HCT116 (cell line): ENCODE results near the gene FAM89B. TPM values are rescaled to one million over a fixed set of nuclear protein-coding genes. Genes with fewer than 3 reads are reported as not detected.

Source experiments
- ATAC-seq: fragments of 200-7000 bp; cut with Tn5 transposase; 2 replicates; pipeline ENCODE4 v1.9.1; 2020; ENCODE audit warnings: mild to moderate bottlenecking, moderate library complexity
- BruUV-seq: library from RNA; stranded (reverse); fragments of 400-500 nt; replicated peaks from 2 replicates; lab custom pipeline; 2021; lab: Mats Ljungman, UMichigan
- CTCF ChIA-PET: fragments of 300-600 bp; sonication (Branson Sonifier 250); formaldehyde crosslinking; loops from one replicate; lab custom pipeline; 2021; ENCODE audit warnings: antibody characterized with exemption; lab: Charles Lee
- POLR2A ChIA-PET: fragments of 300-600, 350-600 bp; sonication (Branson Sonifier 250); formaldehyde crosslinking; loops from one replicate; lab custom pipeline; 2021; ENCODE audit warnings: antibody characterized with exemption; lab: Charles Lee
- RAD21 ChIA-PET, 2 experiments: fragments of 300-600 bp; sonication (Branson Sonifier 250); formaldehyde crosslinking; loops; one replicate each; lab custom pipeline; 2023; ENCODE audit warnings: low total read pairs in 2 of 2; ENCODE audit not compliant: uncharacterized antibody in 2 of 2, unreplicated experiment in 2 of 2, low non-redundant PET in 1 of 2; lab: Charles Lee
- DNase-seq: peaks from one replicate; pipeline ENCODE4 v3.0.0-alpha.2; 2010; ENCODE audit warnings: low read depth, low spot score
- H2AFZ ChIP-seq: fragments of 200-600 bp; shearing (Covaris generic), sonication (generic); 2 replicates; pipeline ENCODE4 v1.6.1; 2017; ENCODE audit warnings: low read depth, mixed run types, mixed read lengths, antibody characterized with exemption, low read length; ENCODE audit not compliant: poor library complexity, severe bottlenecking
- H3K27ac ChIP-seq: 2 replicates; pipeline ENCODE4 v1.5.1; 2012; ENCODE audit warnings: low read depth, low read length
- H3K27me3 ChIP-seq: fragments of 200-600 bp; sonication (generic); 2 replicates; pipeline ENCODE4 v1.6.1; 2016; ENCODE audit warnings: mixed run types, low read length, mixed read lengths; ENCODE audit not compliant: insufficient read depth
- H3K36me3 ChIP-seq, 2 experiments: fragments of 200-500 bp in 1 of 2; fragments of 200-600 bp in 1 of 2; sonication (Bioruptor generic) in 1 of 2; sonication (generic) in 1 of 2; 2 replicates each; pipeline versions ENCODE4 v1.5.1 to v1.6.1; 2014 to 2016; ENCODE audit warnings: low read length in 2 of 2, inconsistent platforms in 1 of 2, mixed read lengths in 1 of 2, mixed run types in 1 of 2; ENCODE audit not compliant: insufficient read depth in 2 of 2, control insufficient read depth in 1 of 2
- H3K4me1 ChIP-seq, 2 experiments: fragments of 200-600 bp in 1 of 2; sonication (generic) in 1 of 2; 2 replicates each; pipeline versions ENCODE4 v1.5.1 to v1.6.1; 2012 to 2017; ENCODE audit warnings: low read length in 2 of 2, inconsistent platforms in 1 of 2, mild to moderate bottlenecking in 1 of 2, mixed read lengths in 1 of 2, mixed run types in 1 of 2, moderate library complexity in 1 of 2; ENCODE audit not compliant: insufficient read depth in 2 of 2, control insufficient read depth in 1 of 2
- H3K4me2 ChIP-seq: fragments of 200-600 bp; sonication (generic); 2 replicates; pipeline ENCODE4 v1.6.1; 2017; ENCODE audit warnings: mixed run types, low read length, mixed read lengths
- H3K4me3 ChIP-seq, 2 experiments: fragments of 200-600 bp in 1 of 2; sonication (generic) in 1 of 2; replicated peaks in 1 of 2; 2 replicates each; pipeline ENCODE4 v1.5.1; 2011 to 2016; ENCODE audit warnings: low read length in 2 of 2, control low read depth in 1 of 2, low read depth in 1 of 2, mild to moderate bottlenecking in 1 of 2, mixed read lengths in 1 of 2, mixed run types in 1 of 2
- H3K79me2 ChIP-seq: fragments of 200-600 bp; sonication (generic); 2 replicates; pipeline ENCODE4 v1.6.1; 2017; ENCODE audit warnings: mild to moderate bottlenecking, mixed run types, low read length, moderate library complexity, mixed read lengths; ENCODE audit not compliant: insufficient read depth
- H3K9ac ChIP-seq: fragments of 200-600 bp; sonication (generic); 2 replicates; pipeline ENCODE4 v1.6.1; 2016; ENCODE audit warnings: low read length, mixed read lengths
- H3K9me2 ChIP-seq: fragments of 200-600 bp; sonication (generic), shearing (Covaris generic); 2 replicates; pipeline ENCODE4 v1.6.1; 2017; ENCODE audit warnings: mixed run types, mild to moderate bottlenecking, moderate library complexity; ENCODE audit not compliant: insufficient read depth
- H3K9me3 ChIP-seq, 2 experiments: fragments of 200-500 bp in 1 of 2; fragments of 200-600 bp in 1 of 2; sonication (Bioruptor generic) in 1 of 2; sonication (generic) in 1 of 2; 2 replicates each; pipeline ENCODE4 v1.6.1; 2014 to 2017; ENCODE audit warnings: low read length in 2 of 2, mixed read lengths in 2 of 2, inconsistent platforms in 1 of 2, low read depth in 1 of 2, mild to moderate bottlenecking in 1 of 2, mixed run types in 1 of 2, moderate library complexity in 1 of 2; ENCODE audit not compliant: control insufficient read depth in 1 of 2, insufficient read depth in 1 of 2
- H4K20me1 ChIP-seq: fragments of 200-600 bp; sonication (generic), shearing (Covaris generic); 2 replicates; pipeline ENCODE4 v1.6.1; 2017; ENCODE audit warnings: mixed run types, mild to moderate bottlenecking, moderate library complexity; ENCODE audit not compliant: insufficient read depth
- CBX3 ChIP-seq: IDR thresholded peaks from 2 replicates; pipeline ENCODE4 v1.6.1; 2012; ENCODE audit warnings: low read depth
- CEBPB ChIP-seq: IDR thresholded peaks from 2 replicates; pipeline ENCODE4 v1.6.1; 2012; ENCODE audit warnings: low read depth
- EGR1 ChIP-seq: IDR thresholded peaks from 2 replicates; pipeline ENCODE4 v1.6.1; 2012; ENCODE audit warnings: low read depth
- EZH2phosphoT487 ChIP-seq: fragments of 200-600 bp; IDR thresholded peaks from 2 replicates; pipeline ENCODE4 v1.6.1; 2018; ENCODE audit warnings: antibody characterized with exemption, borderline replicate concordance
- FOSL1 ChIP-seq: IDR thresholded peaks from 2 replicates; pipeline ENCODE4 v1.6.1; 2012; ENCODE audit warnings: low read depth
- JUND ChIP-seq: IDR thresholded peaks from 2 replicates; pipeline ENCODE4 v1.6.1; 2012
- POLR2A ChIP-seq: IDR thresholded peaks from 2 replicates; pipeline ENCODE4 v1.7.0; 2011; ENCODE audit warnings: borderline replicate concordance; ENCODE audit not compliant: insufficient read depth, insufficient read length; ENCODE audit errors: extremely low read depth
- RAD21 ChIP-seq: IDR thresholded peaks from 2 replicates; pipeline ENCODE4 v1.6.1; 2012; ENCODE audit warnings: low read depth, mild to moderate bottlenecking
- SIN3A ChIP-seq: IDR thresholded peaks from 2 replicates; pipeline ENCODE4 v1.6.1; 2012; ENCODE audit warnings: low read depth
- SP1 ChIP-seq: IDR thresholded peaks from 2 replicates; pipeline ENCODE4 v1.6.1; 2012; ENCODE audit warnings: low read depth
- SRF ChIP-seq: IDR thresholded peaks from 2 replicates; pipeline ENCODE4 v1.6.1; 2012; ENCODE audit warnings: low read depth
- YY1 ChIP-seq: IDR thresholded peaks from 2 replicates; pipeline ENCODE4 v1.6.1; 2011; ENCODE audit warnings: low read length, low read depth, moderate library complexity, mild to moderate bottlenecking; ENCODE audit not compliant: insufficient replicate concordance; ENCODE audit errors: extremely low read depth
- ZFX ChIP-seq: fragments of 450-650 bp; IDR thresholded peaks from 2 replicates; pipeline ENCODE4 v1.6.1; 2017
- ZNF274 ChIP-seq: fragments of 200-500 bp; sonication (Bioruptor generic); IDR thresholded peaks from 2 replicates; pipeline ENCODE4 v1.6.1; 2014; ENCODE audit warnings: mild to moderate bottlenecking, low read depth, low read length, inconsistent platforms
- intact Hi-C: fragments of 100-400 bp; cut with micrococcal nuclease; formaldehyde crosslinking; loops from 2 replicates; pipeline ENCODE4 v1.10.0; 2022
- total RNA-seq: library from RNA; stranded (reverse); gene quantifications from one replicate; pipeline ENCODE4 v1.2.1, GENCODE V29; 2021; ENCODE audit not compliant: unreplicated experiment
- TF ChIP-seq, protein P1 (sequence below): IDR thresholded peaks from 2 replicates; pipeline ENCODE4 v1.6.1; 2012
- TF ChIP-seq, protein P2 (sequence below), 3 experiments: fragments of 200-600 bp in 1 of 3; sonication (generic) in 1 of 3; IDR thresholded peaks in 2 of 3; conservative IDR thresholded peaks in 1 of 3; 2 replicates each; pipeline ENCODE4 v1.5.1; 2012 to 2017; ENCODE audit warnings: low read depth in 2 of 3, low read length in 2 of 3, antibody characterized with exemption in 1 of 3, borderline replicate concordance in 1 of 3, control low read depth in 1 of 3, mild to moderate bottlenecking in 1 of 3, mixed read lengths in 1 of 3, mixed run types in 1 of 3, moderate library complexity in 1 of 3; ENCODE audit not compliant: insufficient read depth in 1 of 3
- TF ChIP-seq, protein P3 (sequence below): IDR thresholded peaks from 2 replicates; pipeline ENCODE4 v1.6.1; 2012; ENCODE audit warnings: low read depth

The FAM89B gene
- total RNA-seq, 1 experiment from 2014 or later: 60.0 TPM

DNA sequence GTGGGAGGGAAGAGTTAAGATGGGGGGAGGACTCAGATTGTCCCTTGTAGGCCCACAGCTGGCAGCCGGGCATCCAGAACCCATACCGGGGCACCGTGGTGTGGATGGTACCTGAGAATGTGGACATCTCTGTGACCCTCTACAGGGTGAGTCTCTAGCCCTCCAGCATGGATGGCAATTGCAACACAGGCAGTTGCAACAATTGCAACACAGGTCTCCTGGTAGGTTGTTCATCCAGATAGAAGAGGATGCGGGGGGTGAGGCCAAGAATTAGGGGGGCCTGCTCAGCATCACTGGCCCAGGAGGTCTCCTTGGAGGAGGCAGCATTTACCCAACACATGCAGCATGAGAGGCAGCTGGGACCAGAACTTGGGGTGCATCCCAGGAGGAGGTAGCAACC is 7.0 kb downstream of the FAM89B start:
- intact Hi-C loops: no loop called here
- CTCF ChIA-PET: no interaction called here
- Histone ChIP-seq H3K79me2 (peaks cover 19% of the 10 kb centered on the region; the same call in 1 of the 2 replicates), H3K36me3 (peaks cover 2 to 4% of the 10 kb centered on the region in 2 experiments; a peak in 2 of 4 replicates), H3K4me3 (no peak overlapping the region), H3K4me2 (no peak overlapping the region), H3K27ac (no peak overlapping the region), H3K27me3 (no peaks in the 10 kb centered on the region), H2AFZ (no peak overlapping the region), H3K9me2 (no peaks in the 10 kb centered on the region), H3K4me1 (peaks cover 26 to 34% of the 10 kb centered on the region in 2 experiments), H4K20me1 (no peaks in the 10 kb centered on the region), H3K9me3 (no peaks in the 10 kb centered on the region), H3K9ac (no peak overlapping the region)
- RAD21 ChIA-PET: no interaction called here
- ATAC-seq (no peak), DNase-seq (no peak)
- TF ChIP-seq EGR1: no peak
- TF ChIP-seq RAD21: no peak
- no peak for TF ChIP-seq ZNF274
- TF ChIP-seq FOSL1: no peak
- TF ChIP-seq SRF: no peak
- no peak for TF ChIP-seq SP1
- no peak for TF ChIP-seq JUND
- TF ChIP-seq YY1: no peak
- no peak for TF ChIP-seq EZH2phosphoT487
- TF ChIP-seq CEBPB: no peak
- TF ChIP-seq, protein P1, sequence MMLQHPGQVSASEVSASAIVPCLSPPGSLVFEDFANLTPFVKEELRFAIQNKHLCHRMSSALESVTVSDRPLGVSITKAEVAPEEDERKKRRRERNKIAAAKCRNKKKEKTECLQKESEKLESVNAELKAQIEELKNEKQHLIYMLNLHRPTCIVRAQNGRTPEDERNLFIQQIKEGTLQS: no peak
- no peak for TF ChIP-seq ZFX
- TF ChIP-seq SIN3A: no peak
- TF ChIP-seq, protein P2, sequence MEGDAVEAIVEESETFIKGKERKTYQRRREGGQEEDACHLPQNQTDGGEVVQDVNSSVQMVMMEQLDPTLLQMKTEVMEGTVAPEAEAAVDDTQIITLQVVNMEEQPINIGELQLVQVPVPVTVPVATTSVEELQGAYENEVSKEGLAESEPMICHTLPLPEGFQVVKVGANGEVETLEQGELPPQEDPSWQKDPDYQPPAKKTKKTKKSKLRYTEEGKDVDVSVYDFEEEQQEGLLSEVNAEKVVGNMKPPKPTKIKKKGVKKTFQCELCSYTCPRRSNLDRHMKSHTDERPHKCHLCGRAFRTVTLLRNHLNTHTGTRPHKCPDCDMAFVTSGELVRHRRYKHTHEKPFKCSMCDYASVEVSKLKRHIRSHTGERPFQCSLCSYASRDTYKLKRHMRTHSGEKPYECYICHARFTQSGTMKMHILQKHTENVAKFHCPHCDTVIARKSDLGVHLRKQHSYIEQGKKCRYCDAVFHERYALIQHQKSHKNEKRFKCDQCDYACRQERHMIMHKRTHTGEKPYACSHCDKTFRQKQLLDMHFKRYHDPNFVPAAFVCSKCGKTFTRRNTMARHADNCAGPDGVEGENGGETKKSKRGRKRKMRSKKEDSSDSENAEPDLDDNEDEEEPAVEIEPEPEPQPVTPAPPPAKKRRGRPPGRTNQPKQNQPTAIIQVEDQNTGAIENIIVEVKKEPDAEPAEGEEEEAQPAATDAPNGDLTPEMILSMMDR (IDR thresholded peaks at IDR 0.05 in 2 of 3, conservative IDR thresholded peaks at IDR 0.05 in 1 of 3; ENCODE audit: borderline replicate concordance in 1 of 3, insufficient read depth in 1 of 3, low read depth in 2 of 3, low read length in 2 of 3): no peak
- no peak for TF ChIP-seq POLR2A
- TF ChIP-seq, protein P3, sequence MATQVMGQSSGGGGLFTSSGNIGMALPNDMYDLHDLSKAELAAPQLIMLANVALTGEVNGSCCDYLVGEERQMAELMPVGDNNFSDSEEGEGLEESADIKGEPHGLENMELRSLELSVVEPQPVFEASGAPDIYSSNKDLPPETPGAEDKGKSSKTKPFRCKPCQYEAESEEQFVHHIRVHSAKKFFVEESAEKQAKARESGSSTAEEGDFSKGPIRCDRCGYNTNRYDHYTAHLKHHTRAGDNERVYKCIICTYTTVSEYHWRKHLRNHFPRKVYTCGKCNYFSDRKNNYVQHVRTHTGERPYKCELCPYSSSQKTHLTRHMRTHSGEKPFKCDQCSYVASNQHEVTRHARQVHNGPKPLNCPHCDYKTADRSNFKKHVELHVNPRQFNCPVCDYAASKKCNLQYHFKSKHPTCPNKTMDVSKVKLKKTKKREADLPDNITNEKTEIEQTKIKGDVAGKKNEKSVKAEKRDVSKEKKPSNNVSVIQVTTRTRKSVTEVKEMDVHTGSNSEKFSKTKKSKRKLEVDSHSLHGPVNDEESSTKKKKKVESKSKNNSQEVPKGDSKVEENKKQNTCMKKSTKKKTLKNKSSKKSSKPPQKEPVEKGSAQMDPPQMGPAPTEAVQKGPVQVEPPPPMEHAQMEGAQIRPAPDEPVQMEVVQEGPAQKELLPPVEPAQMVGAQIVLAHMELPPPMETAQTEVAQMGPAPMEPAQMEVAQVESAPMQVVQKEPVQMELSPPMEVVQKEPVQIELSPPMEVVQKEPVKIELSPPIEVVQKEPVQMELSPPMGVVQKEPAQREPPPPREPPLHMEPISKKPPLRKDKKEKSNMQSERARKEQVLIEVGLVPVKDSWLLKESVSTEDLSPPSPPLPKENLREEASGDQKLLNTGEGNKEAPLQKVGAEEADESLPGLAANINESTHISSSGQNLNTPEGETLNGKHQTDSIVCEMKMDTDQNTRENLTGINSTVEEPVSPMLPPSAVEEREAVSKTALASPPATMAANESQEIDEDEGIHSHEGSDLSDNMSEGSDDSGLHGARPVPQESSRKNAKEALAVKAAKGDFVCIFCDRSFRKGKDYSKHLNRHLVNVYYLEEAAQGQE: no peak
- no peak for TF ChIP-seq CBX3
- no TSS peak for BruUV-seq
- POLR2A ChIA-PET: no interaction called here
